HG02852 (cell line): Measurements from ENCODE around the gene MIPEP.

Experiments
- ATAC-seq: cut with Tn5 transposase; IDR thresholded peaks from one replicate; pipeline ENCODE4 v1.9.1; 2021; ENCODE audit warnings: mild to moderate bottlenecking, moderate library complexity; ENCODE audit not compliant: unreplicated experiment

The MIPEP gene

DNA sequence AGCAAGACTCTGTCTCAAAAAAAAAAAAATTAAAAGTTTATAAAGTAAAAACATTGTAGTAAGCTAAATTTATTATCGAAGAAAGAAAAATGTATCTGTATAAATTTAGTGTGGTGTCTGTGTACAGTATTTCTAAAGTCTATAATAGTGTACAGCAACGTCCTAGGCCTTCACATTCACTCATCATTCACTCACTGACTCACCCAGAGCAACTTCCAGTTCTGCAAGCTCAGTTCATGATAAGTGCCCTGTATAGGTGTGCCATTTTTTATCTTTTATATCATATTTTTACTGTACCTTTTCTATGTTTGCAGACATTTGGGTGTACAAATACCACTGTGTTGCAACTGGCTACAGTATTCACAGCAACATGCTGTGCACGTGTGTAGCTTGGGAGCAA is 200.9 kb downstream of the MIPEP start:
- no peak for ATAC-seq

DNA sequence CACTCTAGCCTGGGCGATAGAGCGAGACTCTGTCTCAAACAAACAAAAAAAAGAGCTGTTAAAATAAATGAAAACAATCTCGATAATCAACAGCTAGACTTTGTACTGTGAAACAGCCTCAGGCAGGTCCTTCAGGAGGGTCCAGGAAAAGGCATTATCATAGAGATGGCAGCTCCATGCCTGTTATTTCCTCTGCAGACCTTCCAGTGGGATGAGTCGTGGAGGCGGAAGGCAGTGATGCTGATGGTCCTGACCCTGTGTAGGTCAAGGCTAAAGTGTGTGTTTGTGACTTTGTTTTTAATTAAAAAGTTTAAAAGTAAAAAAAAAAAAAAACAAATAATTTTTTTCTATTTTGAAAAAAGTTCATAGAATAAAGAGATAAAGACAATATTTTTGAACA is 201.6 kb downstream of the MIPEP start:
- ATAC-seq = no peak

DNA sequence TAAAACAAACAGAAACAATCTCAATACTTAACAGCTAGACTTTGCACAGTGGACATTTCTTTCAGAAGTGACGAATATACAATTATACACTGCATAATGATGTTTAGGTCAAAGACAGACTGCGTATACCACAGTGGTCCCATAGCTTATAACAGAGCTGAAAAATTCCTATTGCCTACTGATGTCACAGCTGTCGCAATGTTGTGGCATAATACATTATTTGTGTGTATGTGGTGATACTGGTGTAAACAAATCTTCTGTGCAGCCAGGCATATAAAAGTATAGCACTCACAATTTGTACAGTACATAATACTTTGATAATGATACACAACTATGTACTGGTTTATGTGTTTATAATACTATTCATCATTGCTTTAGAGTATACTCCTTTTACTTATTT is 202.3 kb downstream of the MIPEP start:
- no peak for ATAC-seq

DNA sequence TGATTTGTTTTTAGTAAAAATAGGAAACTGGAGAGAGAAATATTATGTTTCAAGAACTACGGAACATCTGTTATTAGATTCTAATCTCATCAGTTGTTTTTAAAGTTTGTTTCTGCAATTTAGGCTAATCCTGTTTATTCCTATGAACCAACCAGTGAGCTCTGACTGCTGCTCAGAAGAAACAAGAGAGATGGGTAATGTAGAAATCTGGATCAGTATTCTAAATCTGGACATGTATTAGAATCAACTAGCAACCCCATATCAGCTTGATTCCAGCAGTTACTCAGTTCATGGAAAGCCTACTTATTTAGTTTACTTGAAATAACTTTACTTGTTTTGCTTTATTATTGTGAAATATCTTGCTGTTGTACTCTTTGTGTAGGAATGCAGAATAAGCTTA is 203.8 kb downstream of the MIPEP start:
- ATAC-seq = no peak

DNA sequence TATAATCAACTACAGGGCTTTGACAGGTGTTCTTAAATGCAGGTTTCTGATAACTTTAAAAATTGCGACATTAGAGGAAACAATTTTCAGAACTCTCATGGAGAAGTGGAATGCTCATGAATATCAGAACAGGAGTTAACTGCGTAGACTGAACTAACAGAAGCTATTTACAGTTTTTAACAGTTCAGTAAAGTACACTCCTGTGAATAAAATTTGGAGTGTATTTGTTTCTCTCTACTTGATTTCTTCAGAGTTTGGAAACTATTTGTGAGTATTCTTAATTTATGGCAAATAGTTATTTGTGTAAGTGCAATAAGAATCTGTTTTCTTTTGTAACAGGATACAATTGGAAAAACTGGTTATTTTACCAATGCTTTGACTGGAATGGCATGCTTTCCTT is 204.6 kb downstream of the MIPEP start:
- ATAC-seq = no peak

DNA sequence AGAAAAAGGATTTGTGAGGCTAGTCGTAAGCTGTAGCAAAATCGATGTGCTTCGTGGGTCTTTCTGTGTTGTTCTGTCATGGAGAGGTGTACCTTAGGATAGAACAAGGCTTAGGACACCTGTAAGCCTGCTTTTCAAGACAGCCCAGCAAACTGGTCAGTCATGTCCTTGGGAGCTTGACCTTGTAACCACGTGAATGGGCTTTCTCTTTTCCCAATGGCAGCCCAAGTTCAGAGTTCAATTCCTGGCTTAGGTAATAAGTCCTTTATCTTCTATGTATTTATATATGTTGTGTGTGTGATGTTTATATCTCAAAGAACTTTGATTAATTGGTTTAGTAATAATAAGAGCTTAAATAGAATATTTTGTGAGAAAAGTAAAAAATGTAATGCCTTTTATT is 206.1 kb downstream of the MIPEP start:
- ATAC-seq = no peak

DNA sequence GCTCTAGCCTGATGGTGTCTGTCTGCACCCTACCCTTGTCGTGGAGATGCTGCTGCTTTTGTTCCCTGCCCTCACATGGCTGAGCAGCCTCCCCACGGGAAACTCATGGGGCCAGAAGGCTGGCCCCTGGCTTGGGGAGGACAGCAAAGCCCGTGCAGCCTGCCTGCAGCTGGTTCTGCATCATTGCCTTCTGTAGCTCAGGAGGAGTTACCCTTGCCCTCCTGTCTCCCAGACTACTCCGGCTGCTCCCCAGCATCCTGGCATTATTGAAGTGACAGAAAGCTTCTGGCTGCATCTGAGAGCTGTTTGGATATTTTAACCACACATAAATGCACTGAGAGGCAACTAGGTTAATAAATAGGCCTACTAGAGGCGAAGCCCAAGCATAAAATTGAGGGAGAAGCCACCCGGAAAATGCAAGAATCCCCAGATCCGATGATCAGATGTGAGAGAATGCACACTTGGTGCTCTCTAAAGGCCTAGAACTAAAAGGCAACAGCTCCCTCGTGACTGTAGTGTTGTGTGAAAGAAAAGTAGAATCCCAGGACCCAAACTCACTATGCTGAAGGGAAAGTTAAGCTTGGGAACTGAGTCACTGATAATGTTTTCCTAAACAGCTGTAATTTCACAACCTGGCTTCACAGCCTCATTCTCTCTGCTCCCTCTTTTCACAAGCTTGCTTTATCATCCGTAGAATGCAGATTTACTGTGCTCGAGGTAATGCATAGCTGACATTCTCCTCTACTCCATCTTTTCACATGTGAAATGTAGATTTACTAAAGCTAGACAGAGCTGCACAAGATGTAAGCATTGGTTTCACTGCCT is 208.1 kb downstream of the MIPEP start:
- no peak for ATAC-seq
